Measurements from ENCODE around the gene CORO6. TPM values are rescaled to one million over a fixed set of nuclear protein-coding genes. Genes with fewer than 3 reads are reported as not detected.

CORO6 gene
- total RNA-seq, 1 donor from 2014 or later = 22.0 TPM

- no peak for TF ChIP-seq CTCF (IDR thresholded peaks at IDR 0.05)
- no peak overlapping the region for H3K4me3 ChIP-seq
- intact Hi-C loops (cut with DNase I) = no loop called here
- H3K9me3 ChIP-seq = no peaks in the 10 kb centered on the region
- no peak overlapping the region for H3K27ac ChIP-seq
- H3K4me1 ChIP-seq = peaks cover 16 to 22% of the 10 kb centered on the region in 2 donors
- no peaks in the 10 kb centered on the region for H3K27me3 ChIP-seq
- no peaks in the 10 kb centered on the region for H3K36me3 ChIP-seq
- DNase-seq (ENCODE audit: low spot score in 2 of 2) = no peak
Observed at GRCh38 chr17:29595943-29596774, 26.6 kb downstream of the CORO6 start.

- Histone ChIP-seq H3K36me3 (no peaks in the 10 kb centered on the region), H3K4me1 (peaks cover 22 to 30% of the 10 kb centered on the region in 2 donors), H3K27ac (no peak overlapping the region), H3K9me3 (no peaks in the 10 kb centered on the region), H3K27me3 (no peaks in the 10 kb centered on the region), H3K4me3 (no peak overlapping the region)
- DNase-seq (ENCODE audit: low spot score in 2 of 2) = no peak
- no peak for TF ChIP-seq CTCF (IDR thresholded peaks at IDR 0.05)
- intact Hi-C loops (cut with DNase I) = no loop called here
Observed at GRCh38 chr17:29595107-29595942, 27.4 kb downstream of the CORO6 start.

GRCh38 chr17:29594519-29595090 is 28.1 kb downstream of the CORO6 start:
- Histone ChIP-seq H3K27ac (no peak overlapping the region), H3K4me3 (peak overlapping the region in 1 of 2 donors; percentile 88), H3K36me3 (no peaks in the 10 kb centered on the region), H3K9me3 (no peaks in the 10 kb centered on the region), H3K4me1 (peaks cover 29 to 37% of the 10 kb centered on the region in 2 donors), H3K27me3 (no peaks in the 10 kb centered on the region)
- no peak for TF ChIP-seq CTCF (IDR thresholded peaks at IDR 0.05)
- no peak for DNase-seq (ENCODE audit: low spot score in 2 of 2)
- intact Hi-C loops (cut with DNase I) = loop anchor here (5.0 kb wide), 1 partner anchor 168 kb away; no protein-coding TSS in a partner anchor

- intact Hi-C loops (cut with DNase I) = loop anchor here (5.0 kb wide), 1 partner anchor 168 kb away; no protein-coding TSS in a partner anchor
- no peak for DNase-seq (ENCODE audit: low spot score in 2 of 2)
Observed at GRCh38 chr17:29593591-29594518, 28.9 kb downstream of the CORO6 start.

More at GRCh38 chr17:29593591-29594518, 28.9 kb downstream of the CORO6 start:
- no peaks in the 10 kb centered on the region for H3K27me3 ChIP-seq
- TF ChIP-seq CTCF (IDR thresholded peaks at IDR 0.05) = peak in 1 of 3 experiments; percentile 16
- no peaks in the 10 kb centered on the region for H3K36me3 ChIP-seq
- H3K4me3 ChIP-seq = peak overlapping the region; percentile 62 to 88
- no peak overlapping the region for H3K27ac ChIP-seq
- peaks cover 29 to 37% of the 10 kb centered on the region in 2 donors for H3K4me1 ChIP-seq
- no peaks in the 10 kb centered on the region for H3K9me3 ChIP-seq

Measured in ascending aorta (tissue), 2 donors.